ENCODE measurements around the gene TTC7B. TPM values are rescaled to one million over a fixed set of nuclear protein-coding genes. Genes with fewer than 3 reads are reported as not detected.

The TTC7B gene
- total RNA-seq, 1 experiment from 2014 or later = 70.6 TPM

DNA sequence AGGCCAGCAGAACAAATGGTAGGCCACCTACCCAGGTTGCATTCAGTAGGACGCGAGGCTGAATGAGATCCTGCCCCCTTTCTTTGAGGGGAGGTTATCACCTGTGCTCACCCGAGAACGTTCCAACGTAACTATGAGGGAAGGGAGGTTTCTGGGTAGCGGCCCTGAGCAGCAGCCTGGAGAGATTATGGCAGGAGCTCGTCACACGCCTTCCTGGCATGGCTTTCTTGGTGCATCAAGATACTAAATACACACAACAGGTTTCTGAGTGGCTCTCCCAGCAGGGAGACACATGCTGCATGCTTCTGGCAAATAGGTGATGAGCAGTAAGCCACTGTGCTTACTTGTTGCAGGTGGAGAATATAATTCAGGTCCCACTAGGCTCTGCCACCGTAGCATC, 271.7 kb downstream of the TTC7B start:
- Histone ChIP-seq H3K4me2 (ENCODE audit: low read length) (no peak overlapping the region), H2AFZ (ENCODE audit: low read depth, low read length, poor library complexity, severe bottlenecking) (no peak overlapping the region), H3K4me1 (ENCODE audit: control insufficient read depth in 1 of 2, insufficient read depth in 2 of 2, low read length in 2 of 2) (no peaks in the 10 kb centered on the region), H3K9me3 (ENCODE audit: control insufficient read depth in 1 of 2, insufficient read depth in 1 of 2, low read depth in 1 of 2, low read length in 2 of 2) (no peaks in the 10 kb centered on the region), H4K20me1 (ENCODE audit: insufficient read depth) (no peaks in the 10 kb centered on the region), H3K27me3 (ENCODE audit: insufficient read depth, low read length) (no peaks in the 10 kb centered on the region), H3K36me3 (ENCODE audit: control insufficient read depth in 1 of 2, insufficient read depth in 2 of 2, low read length in 2 of 2) (no peaks in the 10 kb centered on the region), H3K79me2 (ENCODE audit: insufficient read depth, low read length) (no peaks in the 10 kb centered on the region), H3K27ac (ENCODE audit: low read depth, low read length) (no peak overlapping the region), H3K4me3 (replicated peaks in 1 of 2; ENCODE audit: low read depth in 1 of 2, low read length in 2 of 2) (no peak overlapping the region), H3K9ac (ENCODE audit: low read length) (no peak overlapping the region), H3K9me2 (ENCODE audit: insufficient read depth) (no peaks in the 10 kb centered on the region)
- ATAC-seq (no peak), DNase-seq (ENCODE audit: low read depth, low spot score) (no peak)
- ChIA-PET CTCF (no interaction called here), POLR2A (no interaction called here), RAD21 (ENCODE audit: low non-redundant PET in 1 of 2, low total read pairs in 2 of 2, uncharacterized antibody in 2 of 2, unreplicated experiment in 2 of 2) (no interaction called here)
- TF ChIP-seq, protein P1, sequence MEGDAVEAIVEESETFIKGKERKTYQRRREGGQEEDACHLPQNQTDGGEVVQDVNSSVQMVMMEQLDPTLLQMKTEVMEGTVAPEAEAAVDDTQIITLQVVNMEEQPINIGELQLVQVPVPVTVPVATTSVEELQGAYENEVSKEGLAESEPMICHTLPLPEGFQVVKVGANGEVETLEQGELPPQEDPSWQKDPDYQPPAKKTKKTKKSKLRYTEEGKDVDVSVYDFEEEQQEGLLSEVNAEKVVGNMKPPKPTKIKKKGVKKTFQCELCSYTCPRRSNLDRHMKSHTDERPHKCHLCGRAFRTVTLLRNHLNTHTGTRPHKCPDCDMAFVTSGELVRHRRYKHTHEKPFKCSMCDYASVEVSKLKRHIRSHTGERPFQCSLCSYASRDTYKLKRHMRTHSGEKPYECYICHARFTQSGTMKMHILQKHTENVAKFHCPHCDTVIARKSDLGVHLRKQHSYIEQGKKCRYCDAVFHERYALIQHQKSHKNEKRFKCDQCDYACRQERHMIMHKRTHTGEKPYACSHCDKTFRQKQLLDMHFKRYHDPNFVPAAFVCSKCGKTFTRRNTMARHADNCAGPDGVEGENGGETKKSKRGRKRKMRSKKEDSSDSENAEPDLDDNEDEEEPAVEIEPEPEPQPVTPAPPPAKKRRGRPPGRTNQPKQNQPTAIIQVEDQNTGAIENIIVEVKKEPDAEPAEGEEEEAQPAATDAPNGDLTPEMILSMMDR (IDR thresholded peaks at IDR 0.05 in 2 of 3, conservative IDR thresholded peaks at IDR 0.05 in 1 of 3; ENCODE audit: borderline replicate concordance in 1 of 3, insufficient read depth in 1 of 3, low read depth in 2 of 3, low read length in 2 of 3) = no peak
- TF ChIP-seq EZH2 (IDR thresholded peaks at IDR 0.05) (no peak), ZNF274 (IDR thresholded peaks at IDR 0.05; ENCODE audit: low read depth, low read length) (no peak), SIN3A (IDR thresholded peaks at IDR 0.05; ENCODE audit: low read depth) (no peak)
- no TSS peak for BruUV-seq (replicated peaks)
- intact Hi-C loops (cut with micrococcal nuclease) = no loop called here

DNA sequence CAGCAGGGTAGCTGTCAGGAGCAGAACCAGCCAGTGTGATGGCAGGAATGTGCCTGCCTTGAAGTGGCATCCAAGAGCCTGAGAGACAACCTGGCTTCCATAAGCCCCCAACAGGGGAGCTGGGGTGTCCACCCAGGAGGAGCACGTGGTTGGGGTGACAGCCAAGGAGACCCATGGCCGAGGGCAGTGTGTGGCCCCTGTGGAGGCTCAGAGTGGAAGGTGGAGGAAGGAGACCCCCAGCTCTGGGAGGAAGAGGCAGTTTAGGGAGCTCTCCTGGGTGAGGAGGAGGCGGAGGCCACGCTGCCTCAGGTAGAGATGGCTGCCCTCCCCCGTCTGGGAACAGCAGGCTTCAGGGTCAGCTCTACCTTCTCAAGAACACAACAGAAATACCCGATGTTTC, 272.4 kb downstream of the TTC7B start:
- TF ChIP-seq, protein P1 (IDR thresholded peaks at IDR 0.05 in 2 of 3, conservative IDR thresholded peaks at IDR 0.05 in 1 of 3; ENCODE audit: borderline replicate concordance in 1 of 3, insufficient read depth in 1 of 3, low read depth in 2 of 3, low read length in 2 of 3) = no peak
- no peak for TF ChIP-seq EZH2phosphoT487 (IDR thresholded peaks at IDR 0.05; ENCODE audit: borderline replicate concordance)
- TF ChIP-seq, protein P2, sequence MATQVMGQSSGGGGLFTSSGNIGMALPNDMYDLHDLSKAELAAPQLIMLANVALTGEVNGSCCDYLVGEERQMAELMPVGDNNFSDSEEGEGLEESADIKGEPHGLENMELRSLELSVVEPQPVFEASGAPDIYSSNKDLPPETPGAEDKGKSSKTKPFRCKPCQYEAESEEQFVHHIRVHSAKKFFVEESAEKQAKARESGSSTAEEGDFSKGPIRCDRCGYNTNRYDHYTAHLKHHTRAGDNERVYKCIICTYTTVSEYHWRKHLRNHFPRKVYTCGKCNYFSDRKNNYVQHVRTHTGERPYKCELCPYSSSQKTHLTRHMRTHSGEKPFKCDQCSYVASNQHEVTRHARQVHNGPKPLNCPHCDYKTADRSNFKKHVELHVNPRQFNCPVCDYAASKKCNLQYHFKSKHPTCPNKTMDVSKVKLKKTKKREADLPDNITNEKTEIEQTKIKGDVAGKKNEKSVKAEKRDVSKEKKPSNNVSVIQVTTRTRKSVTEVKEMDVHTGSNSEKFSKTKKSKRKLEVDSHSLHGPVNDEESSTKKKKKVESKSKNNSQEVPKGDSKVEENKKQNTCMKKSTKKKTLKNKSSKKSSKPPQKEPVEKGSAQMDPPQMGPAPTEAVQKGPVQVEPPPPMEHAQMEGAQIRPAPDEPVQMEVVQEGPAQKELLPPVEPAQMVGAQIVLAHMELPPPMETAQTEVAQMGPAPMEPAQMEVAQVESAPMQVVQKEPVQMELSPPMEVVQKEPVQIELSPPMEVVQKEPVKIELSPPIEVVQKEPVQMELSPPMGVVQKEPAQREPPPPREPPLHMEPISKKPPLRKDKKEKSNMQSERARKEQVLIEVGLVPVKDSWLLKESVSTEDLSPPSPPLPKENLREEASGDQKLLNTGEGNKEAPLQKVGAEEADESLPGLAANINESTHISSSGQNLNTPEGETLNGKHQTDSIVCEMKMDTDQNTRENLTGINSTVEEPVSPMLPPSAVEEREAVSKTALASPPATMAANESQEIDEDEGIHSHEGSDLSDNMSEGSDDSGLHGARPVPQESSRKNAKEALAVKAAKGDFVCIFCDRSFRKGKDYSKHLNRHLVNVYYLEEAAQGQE (IDR thresholded peaks at IDR 0.05; ENCODE audit: low read depth) = no peak
- TF ChIP-seq POLR2AphosphoS5 (IDR thresholded peaks at IDR 0.05; ENCODE audit: low read depth, low read length) = no peak
- no peak for TF ChIP-seq SRF (IDR thresholded peaks at IDR 0.05; ENCODE audit: low read depth)
- ATAC-seq (no peak), DNase-seq (ENCODE audit: low read depth, low spot score) (no peak)
- Histone ChIP-seq H3K4me3 (replicated peaks in 1 of 2; ENCODE audit: low read depth in 1 of 2, low read length in 2 of 2) (no peak overlapping the region), H3K4me1 (ENCODE audit: control insufficient read depth in 1 of 2, insufficient read depth in 2 of 2, low read length in 2 of 2) (no peaks in the 10 kb centered on the region), H3K36me3 (ENCODE audit: control insufficient read depth in 1 of 2, insufficient read depth in 2 of 2, low read length in 2 of 2) (no peaks in the 10 kb centered on the region), H4K20me1 (ENCODE audit: insufficient read depth) (no peaks in the 10 kb centered on the region), H3K27ac (ENCODE audit: low read depth, low read length) (no peak overlapping the region), H3K9me2 (ENCODE audit: insufficient read depth) (no peaks in the 10 kb centered on the region), H3K4me2 (ENCODE audit: low read length) (no peak overlapping the region), H3K27me3 (ENCODE audit: insufficient read depth, low read length) (no peaks in the 10 kb centered on the region), H3K9me3 (ENCODE audit: control insufficient read depth in 1 of 2, insufficient read depth in 1 of 2, low read depth in 1 of 2, low read length in 2 of 2) (no peaks in the 10 kb centered on the region), H3K9ac (ENCODE audit: low read length) (no peak overlapping the region), H2AFZ (ENCODE audit: low read depth, low read length, poor library complexity, severe bottlenecking) (no peak overlapping the region), H3K79me2 (ENCODE audit: insufficient read depth, low read length) (no peaks in the 10 kb centered on the region)
- ChIA-PET POLR2A (no interaction called here), CTCF (no interaction called here), RAD21 (ENCODE audit: low non-redundant PET in 1 of 2, low total read pairs in 2 of 2, uncharacterized antibody in 2 of 2, unreplicated experiment in 2 of 2) (no interaction called here)
- intact Hi-C loops (cut with micrococcal nuclease) = no loop called here
- no TSS peak for BruUV-seq (replicated peaks)
